Measurements from ENCODE around the gene CMYA5.

- TF ChIP-seq CTCF (IDR thresholded peaks at IDR 0.05; ENCODE audit: poor library complexity) (no peak), EZH2 (IDR thresholded peaks at IDR 0.05; ENCODE audit: borderline replicate concordance) (no peak)
Observed at GRCh38 chr5:79794347-79794746, 104.7 kb downstream of the CMYA5 start.
